ENCODE data around the gene ARF5. TPM values are rescaled to one million over a fixed set of nuclear protein-coding genes. Genes with fewer than 3 reads are reported as not detected.

Gene ARF5
- total RNA-seq, 3 donors from 2014 or later: 134 to 154 (median 149) TPM

DNA sequence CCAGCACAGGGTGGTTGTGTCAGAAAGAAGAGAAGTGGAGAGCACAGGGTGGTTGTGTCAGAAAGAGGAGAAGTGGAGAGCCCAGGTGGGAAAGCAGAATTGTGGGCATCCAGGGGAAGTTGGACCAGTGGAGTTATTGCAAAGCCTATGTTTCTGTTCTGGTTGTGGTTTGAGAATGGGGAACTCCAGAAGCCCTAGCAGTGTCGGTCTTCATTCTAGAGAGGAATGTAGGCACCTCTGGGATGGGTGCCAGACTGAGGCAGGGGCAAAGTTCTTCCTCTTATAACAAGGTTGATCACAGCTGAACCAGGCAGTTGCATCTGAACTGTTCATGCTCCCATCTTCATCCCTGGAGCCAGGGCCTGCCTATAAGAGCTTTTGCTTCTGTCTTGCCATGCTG is 6.3 kb downstream of the ARF5 start:
- Histone ChIP-seq H3K27me3 (no peaks in the 10 kb centered on the region), H3K9me3 (no peaks in the 10 kb centered on the region), H3K27ac (no peak overlapping the region)

GRCh38 chr7:127595737-127596136 is 7.5 kb downstream of the ARF5 start:
- Histone ChIP-seq H3K36me3 (no peaks in the 10 kb centered on the region), H3K9me3 (no peaks in the 10 kb centered on the region), H3K4me3 (no peak overlapping the region), H3K4me1 (no peaks in the 10 kb centered on the region), H3K27me3 (no peaks in the 10 kb centered on the region), H3K27ac (no peak overlapping the region)
- DNase-seq (ENCODE audit: low spot score in 2 of 2): no peak
- TF ChIP-seq CTCF (IDR thresholded peaks at IDR 0.05): no peak
- no peak for TF ChIP-seq POLR2AphosphoS5 (IDR thresholded peaks at IDR 0.05)
- no peak for TF ChIP-seq POLR2A (IDR thresholded peaks at IDR 0.05)
- intact Hi-C loops (cut with DNase I; ENCODE audit: low total_unique reads): no loop called here

More for the DNA sequence above, 6.3 kb downstream of the ARF5 start:
- Histone ChIP-seq H3K36me3 (no peaks in the 10 kb centered on the region), H3K4me3 (no peak overlapping the region), H3K4me1 (no peaks in the 10 kb centered on the region)
- intact Hi-C loops (cut with DNase I; ENCODE audit: low total_unique reads): no loop called here
- TF ChIP-seq CTCF (IDR thresholded peaks at IDR 0.05) (no peak), POLR2AphosphoS5 (IDR thresholded peaks at IDR 0.05) (no peak), POLR2A (IDR thresholded peaks at IDR 0.05) (no peak)
- DNase-seq (ENCODE audit: low spot score in 2 of 2): no peak

DNA sequence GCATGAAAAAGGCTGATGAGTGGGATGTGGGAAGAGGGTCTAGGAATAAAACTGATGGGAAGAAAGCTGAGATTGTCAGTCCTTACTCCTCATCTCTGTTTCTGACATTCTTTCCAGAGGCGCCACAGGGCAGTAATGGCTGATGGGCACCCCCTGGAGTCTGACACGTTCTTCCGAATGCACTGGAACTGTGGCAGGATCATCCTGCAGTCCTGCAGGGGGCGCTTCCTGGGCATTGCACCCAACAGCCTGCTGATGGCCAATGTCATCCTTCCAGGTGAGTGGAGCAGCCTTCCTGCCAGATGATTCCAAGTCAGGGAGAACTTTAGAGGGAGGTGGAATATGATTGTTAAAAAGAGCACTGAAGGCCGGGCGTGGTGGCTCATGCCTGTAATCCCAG is 10.1 kb downstream of the ARF5 start:
- no peak for DNase-seq (ENCODE audit: low spot score in 2 of 2)
- no peaks in the 10 kb centered on the region for H3K9me3 ChIP-seq
- H3K4me1 ChIP-seq: no peaks in the 10 kb centered on the region
- no peaks in the 10 kb centered on the region for H3K36me3 ChIP-seq
- no peak overlapping the region for H3K4me3 ChIP-seq
- intact Hi-C loops (cut with DNase I; ENCODE audit: low total_unique reads): no loop called here
- no peak for TF ChIP-seq CTCF (IDR thresholded peaks at IDR 0.05)
- no peak for TF ChIP-seq POLR2AphosphoS5 (IDR thresholded peaks at IDR 0.05)
- TF ChIP-seq POLR2A (IDR thresholded peaks at IDR 0.05): no peak
- H3K27me3 ChIP-seq: no peaks in the 10 kb centered on the region
- H3K27ac ChIP-seq: no peak overlapping the region

DNA sequence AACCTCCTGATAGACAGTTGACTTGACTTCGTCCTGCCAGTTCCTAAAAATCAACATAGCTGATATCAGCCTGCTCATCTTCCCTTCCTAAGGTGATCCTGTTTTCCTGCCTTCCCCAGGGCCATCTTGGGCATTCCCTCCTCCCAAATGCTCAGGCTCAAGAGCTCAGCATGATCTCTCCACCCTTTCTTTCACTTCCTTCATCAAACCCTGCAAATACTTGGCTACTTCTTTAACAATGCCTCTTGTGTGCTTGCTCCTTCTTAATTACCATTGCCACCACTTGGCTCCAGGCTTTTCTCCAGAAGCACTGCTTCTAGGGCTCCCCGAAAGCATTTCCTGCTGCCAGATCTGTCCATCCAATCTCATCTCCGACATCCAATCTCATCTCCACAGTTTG is 12.7 kb downstream of the ARF5 start:
- no peaks in the 10 kb centered on the region for H3K9me3 ChIP-seq
- no peak overlapping the region for H3K4me3 ChIP-seq
- H3K4me1 ChIP-seq: no peaks in the 10 kb centered on the region
- DNase-seq (ENCODE audit: low spot score in 2 of 2): no peak
- TF ChIP-seq POLR2A (IDR thresholded peaks at IDR 0.05) (no peak), CTCF (IDR thresholded peaks at IDR 0.05) (no peak), POLR2AphosphoS5 (IDR thresholded peaks at IDR 0.05) (no peak)
- no peaks in the 10 kb centered on the region for H3K27me3 ChIP-seq
- no peak overlapping the region for H3K27ac ChIP-seq
- intact Hi-C loops (cut with DNase I; ENCODE audit: low total_unique reads): no loop called here
- no peaks in the 10 kb centered on the region for H3K36me3 ChIP-seq

GRCh38 chr7:127608446-127608845 is 20.2 kb downstream of the ARF5 start:
- intact Hi-C loops (cut with DNase I; ENCODE audit: low total_unique reads): no loop called here
- Histone ChIP-seq H3K4me1 (no peaks in the 10 kb centered on the region), H3K36me3 (no peaks in the 10 kb centered on the region), H3K4me3 (no peak overlapping the region), H3K27ac (no peak overlapping the region), H3K9me3 (peaks cover 16 to 17% of the 10 kb centered on the region in 2 donors), H3K27me3 (no peaks in the 10 kb centered on the region)
- TF ChIP-seq POLR2A (IDR thresholded peaks at IDR 0.05) (no peak), POLR2AphosphoS5 (IDR thresholded peaks at IDR 0.05) (no peak), CTCF (IDR thresholded peaks at IDR 0.05) (no peak)
- DNase-seq (ENCODE audit: low spot score in 2 of 2): no peak
